H4 (cell line): ENCODE data around the gene GFY. TPM values are rescaled to one million over a fixed set of nuclear protein-coding genes. Genes with fewer than 3 reads are reported as not detected.
A peak's percentile ranks its signal among the peaks of the same experiment; 100 is the strongest.
"Not testable (repeated sequence)": the region's sequence is repeated elsewhere in the genome, so short reads cannot be mapped to it uniquely, and the experiment has no call there.

ENCODE experiments used
- DNase-seq: peaks from one replicate; pipeline ENCODE4 v3.0.0-alpha.2; 2015; ENCODE audit warnings: low spot score
- total RNA-seq: library from RNA; depleted of rRNA; stranded (reverse); fragments of >200 nt; shearing (Covaris generic); gene quantifications from 2 replicates; pipeline ENCODE4 v1.2.3, GENCODE V29; 2014; rRNA removed

The GFY gene
- total RNA-seq, 1 experiment from 2014 or later, result not detected

GRCh38 chr19:49468746-49469447, 43.7 kb downstream of the GFY start:
- peak; percentile 63 for DNase-seq

- DNase-seq, result no peak
Observed at GRCh38 chr19:49469828-49470614, 44.8 kb downstream of the GFY start.

GRCh38 chr19:49470615-49470978, 45.4 kb downstream of the GFY start:
- DNase-seq, result no peak

DNA sequence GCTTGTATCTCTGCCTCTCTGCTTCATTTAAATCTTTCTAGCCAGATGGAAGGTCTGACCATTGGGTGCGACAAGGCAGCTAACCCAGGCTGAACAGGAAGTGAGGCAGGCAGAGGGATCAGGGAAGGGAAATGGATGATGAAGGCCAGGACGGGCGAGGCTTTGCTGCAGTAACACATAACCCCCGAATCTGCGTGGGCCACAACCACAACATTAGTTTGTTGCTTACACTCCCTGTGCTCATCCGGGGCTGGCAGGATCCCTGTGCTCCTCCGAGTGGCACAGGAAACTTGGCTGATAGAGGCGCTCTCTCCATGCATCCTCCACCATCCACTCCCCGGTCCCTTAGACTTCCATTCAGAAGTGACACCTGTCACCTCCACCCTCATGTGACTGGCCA, 47.7 kb downstream of the GFY start:
- DNase-seq, result no peak

DNA sequence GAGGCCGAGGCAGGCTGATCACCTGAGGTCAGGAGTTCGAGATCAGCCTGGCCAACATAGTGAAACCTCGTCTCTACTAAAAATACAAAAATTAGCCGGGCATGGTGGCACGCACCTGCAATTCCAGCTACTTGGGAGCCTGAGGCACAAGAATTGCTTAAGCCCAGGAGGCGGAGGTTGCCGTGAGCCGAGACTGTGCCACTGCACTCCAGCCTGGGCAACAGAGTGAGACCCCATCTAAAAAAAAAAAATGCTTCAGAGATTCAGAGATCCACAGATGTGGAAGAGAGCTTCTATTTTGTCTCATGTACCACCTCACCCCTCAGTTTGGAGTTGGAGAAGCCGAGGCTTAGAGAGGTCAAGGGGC, 48.3 kb downstream of the GFY start:
- not testable (repeated sequence) for DNase-seq

GRCh38 chr19:49473868-49474541, 48.8 kb downstream of the GFY start, which contains the start of gene FLT3LG:
FLT3LG (plus strand) TSS chr19:49474215; CDS start chr19:49474640, 425 bp downstream.
- peak; percentile 78 for DNase-seq

GRCh38 chr19:49474542-49474924, 49.3 kb downstream of the GFY start:
- DNase-seq, result no peak

DNA sequence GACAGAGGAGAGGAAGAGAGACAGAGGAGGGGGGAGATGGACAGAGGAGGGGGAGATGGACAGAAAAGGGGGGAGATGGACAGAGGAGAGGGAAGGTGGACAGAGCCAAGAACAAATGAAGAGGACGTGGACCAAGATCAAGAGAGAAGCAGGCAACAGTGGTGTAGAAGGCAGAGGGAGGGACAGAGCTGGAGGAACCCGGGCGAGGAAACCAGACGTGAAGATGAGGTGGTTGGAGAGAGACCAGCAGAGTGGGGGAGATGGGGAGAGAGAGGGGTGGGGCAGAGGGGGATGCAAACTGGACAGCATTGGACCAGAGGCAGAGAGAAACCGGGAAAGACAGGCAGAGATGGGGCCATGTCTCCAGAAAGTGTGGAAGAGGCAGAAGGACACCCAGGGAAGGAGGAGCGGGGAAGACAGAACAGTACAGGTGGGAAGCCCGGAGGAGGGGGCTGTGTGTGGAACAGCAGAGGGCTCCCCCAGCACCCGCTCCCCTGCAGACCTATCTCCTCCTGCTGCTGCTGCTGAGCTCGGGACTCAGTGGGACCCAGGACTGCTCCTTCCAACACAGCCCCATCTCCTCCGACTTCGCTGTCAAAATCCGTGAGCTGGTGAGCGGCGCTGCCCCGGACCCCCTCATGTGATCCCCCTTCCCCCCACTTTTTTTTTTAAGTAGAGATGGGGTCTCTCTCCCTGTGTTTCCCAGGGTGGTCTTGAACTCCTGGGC, 50.2 kb downstream of the GFY start:
- no peak for DNase-seq

DNA sequence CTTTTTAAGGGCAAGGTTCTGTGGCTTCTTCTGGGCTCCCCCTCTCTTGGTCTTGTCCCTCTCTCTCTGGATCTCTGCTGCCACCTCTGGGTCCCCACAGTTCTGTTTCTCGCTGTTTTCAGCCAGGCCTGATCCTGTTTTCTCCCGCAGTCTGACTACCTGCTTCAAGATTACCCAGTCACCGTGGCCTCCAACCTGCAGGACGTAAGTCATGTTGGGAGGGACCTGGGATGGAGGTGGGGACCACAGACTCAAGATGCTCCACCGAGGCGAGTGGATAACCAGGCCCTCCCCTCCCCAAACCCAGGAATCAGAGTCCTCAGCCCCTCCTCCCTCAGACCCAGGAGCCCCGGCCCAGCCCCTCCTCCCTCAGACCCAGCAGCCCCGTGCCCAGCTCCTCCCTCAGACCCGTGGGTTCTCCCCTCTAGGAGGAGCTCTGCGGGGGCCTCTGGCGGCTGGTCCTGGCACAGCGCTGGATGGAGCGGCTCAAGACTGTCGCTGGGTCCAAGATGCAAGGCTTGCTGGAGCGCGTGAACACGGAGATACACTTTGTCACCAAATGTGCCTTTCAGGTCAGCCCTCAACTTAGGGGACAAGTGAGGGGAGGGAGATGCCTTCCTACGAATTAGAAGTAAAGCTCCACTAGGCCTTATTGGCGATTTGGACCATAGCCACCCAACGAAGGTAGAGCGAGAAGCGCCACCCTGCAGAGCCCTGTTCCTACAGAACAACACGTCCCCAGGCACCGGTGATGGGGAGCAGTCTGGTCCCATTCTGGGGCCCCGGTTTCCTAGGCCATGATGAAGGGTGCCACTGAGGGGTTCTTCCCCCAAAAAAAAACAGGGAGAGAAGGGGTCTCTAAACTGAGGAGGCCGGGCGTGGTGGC, 51.0 kb downstream of the GFY start:
- no peak for DNase-seq

Other genes starting within 250 kb of the GFY start
- 0.16 and 0.85 TPM in 2 replicates for gene SLC6A16, start 100.2 kb upstream of the GFY start, total RNA-seq
- gene CD37, start 90.0 kb upstream of the GFY start, total RNA-seq, result not detected in 2 replicates
- 48.7 and 54.3 TPM in 2 replicates for gene TEAD2, start 63.0 kb upstream of the GFY start, total RNA-seq
- gene DKKL1, start 61.5 kb upstream of the GFY start, total RNA-seq, result 0.08 and 3.8 TPM in 2 replicates
- gene KASH5, start 37.1 kb upstream of the GFY start, total RNA-seq, result not detected in 2 replicates
- not detected in 2 replicates for gene PTH2, start 1.9 kb upstream of the GFY start, total RNA-seq
- gene SLC17A7, start 16.1 kb downstream of the GFY start, total RNA-seq, result 0.25 and 0.45 TPM in 2 replicates
- 99.2 and 113 TPM in 2 replicates for gene PIH1D1, start 26.4 kb downstream of the GFY start, total RNA-seq
- gene ALDH16A1, start 27.8 kb downstream of the GFY start, total RNA-seq, result 17.0 and 25.7 TPM in 2 replicates
- 2.6 and 6.0 TPM in 2 replicates for gene FLT3LG, start 48.8 kb downstream of the GFY start, total RNA-seq
- gene RPL13A, start 62.2 kb downstream of the GFY start, total RNA-seq, result 3,219 and 3,620 TPM in 2 replicates
- gene RPS11, start 71.0 kb downstream of the GFY start, total RNA-seq, result 6,191 and 6,227 TPM in 2 replicates
- gene FCGRT, start 87.3 kb downstream of the GFY start, total RNA-seq, result 2.3 and 2.7 TPM in 2 replicates
- gene RCN3, start 102.6 kb downstream of the GFY start, total RNA-seq, result 6.1 and 7.6 TPM in 2 replicates
- gene NOSIP, start 155.2 kb downstream of the GFY start, total RNA-seq, result 95.7 and 114 TPM in 2 replicates
- gene PRRG2, start 155.9 kb downstream of the GFY start, total RNA-seq, result 0.56 TPM in 1 of 2 replicates, not detected in the other
- gene PRR12, start 165.8 kb downstream of the GFY start, total RNA-seq, result 0.99 and 1.0 TPM in 2 replicates
- gene RRAS, start 214.8 kb downstream of the GFY start, total RNA-seq, result 21.5 and 22.7 TPM in 2 replicates
- 13.9 and 17.5 TPM in 2 replicates for gene SCAF1, start 216.8 kb downstream of the GFY start, total RNA-seq
- 123 and 133 TPM in 2 replicates for gene IRF3, start 240.5 kb downstream of the GFY start, total RNA-seq
- gene BCL2L12, start 240.5 kb downstream of the GFY start, total RNA-seq, result 9.0 and 14.8 TPM in 2 replicates